ENCODE results near the gene PCSK4. TPM values are rescaled to one million over a fixed set of nuclear protein-coding genes. Genes with fewer than 3 reads are reported as not detected.

The PCSK4 gene
- total RNA-seq, 1 experiment from 2014 or later, result 18.6 TPM

GRCh38 chr19:1494115-1494815, 4.1 kb upstream of the PCSK4 start:
- no peaks in the 10 kb centered on the region for H3K9me3 ChIP-seq (ENCODE audit: insufficient read depth, low read depth)
- H2AFZ ChIP-seq, result no peak overlapping the region
- peaks cover 11% of the 10 kb centered on the region for H3K79me2 ChIP-seq (ENCODE audit: low read depth)
- no peaks in the 10 kb centered on the region for H3F3A ChIP-seq (ENCODE audit: insufficient read depth, low read depth)
- ChIA-PET CTCF (no interaction called here), POLR2A (ENCODE audit: unreplicated experiment) (no interaction called here)
- no peaks in the 10 kb centered on the region for H4K20me1 ChIP-seq (ENCODE audit: insufficient read depth)
- no peak overlapping the region for H3K4me2 ChIP-seq
- H3K4me1 ChIP-seq (replicated peaks; ENCODE audit: insufficient read depth), result peaks cover 13% of the 10 kb centered on the region
- TF ChIP-seq CTCF (conservative IDR thresholded peaks at IDR 0.05) (no peak), EZH2 (IDR thresholded peaks at IDR 0.05; ENCODE audit: low read depth) (no peak)
- no peaks in the 10 kb centered on the region for H3K27me3 ChIP-seq (ENCODE audit: insufficient read depth, low read depth)
- H3K4me3 ChIP-seq, result no peak overlapping the region
- intact Hi-C loops (cut with micrococcal nuclease; ENCODE audit: unreplicated experiment), result no loop called here
- no peak for DNase-seq
- no peak overlapping the region for H3K27ac ChIP-seq
- H3K36me3 ChIP-seq (ENCODE audit: low read depth), result no peaks in the 10 kb centered on the region
- H3K9me2 ChIP-seq (ENCODE audit: insufficient read depth), result no peaks in the 10 kb centered on the region
- BruUV-seq (replicated peaks), result no TSS peak

GRCh38 chr19:1492474-1493006, 2.4 kb upstream of the PCSK4 start:
- Histone ChIP-seq H3K27ac (0 out of 2 replicates have a peak overlapping the region, but pooled peaks have one; percentile 39), H3K4me1 (replicated peaks; ENCODE audit: insufficient read depth) (peaks cover 13% of the 10 kb centered on the region), H3K4me3 (peak overlapping the region; percentile 65; the same call in 1 of the 2 replicates), H3K27me3 (ENCODE audit: insufficient read depth, low read depth) (no peaks in the 10 kb centered on the region), H3K79me2 (ENCODE audit: low read depth) (peaks cover 11% of the 10 kb centered on the region), H3K9me3 (ENCODE audit: insufficient read depth, low read depth) (no peaks in the 10 kb centered on the region), H4K20me1 (ENCODE audit: insufficient read depth) (no peaks in the 10 kb centered on the region), H3K9me2 (ENCODE audit: insufficient read depth) (no peaks in the 10 kb centered on the region), H3K36me3 (ENCODE audit: low read depth) (no peaks in the 10 kb centered on the region), H3K4me2 (peak overlapping the region; percentile 78), H2AFZ (no peak overlapping the region), H3F3A (ENCODE audit: insufficient read depth, low read depth) (no peaks in the 10 kb centered on the region)
- CTCF ChIA-PET, result no interaction called here
- POLR2A ChIA-PET (ENCODE audit: unreplicated experiment), result interaction anchor here (0.6 kb wide), 1 partner anchor 224 kb away, joined by 4 read pairs; the partner anchor contains the start of gene CIRBP
- DNase-seq, result peak in 1 of 2 experiments; percentile 66
- TF ChIP-seq CTCF (conservative IDR thresholded peaks at IDR 0.05) (no peak), EZH2 (IDR thresholded peaks at IDR 0.05; ENCODE audit: low read depth) (no peak)
- no TSS peak for BruUV-seq (replicated peaks)
- intact Hi-C loops (cut with micrococcal nuclease; ENCODE audit: unreplicated experiment), result no loop called here

- no peak overlapping the region for H3K27ac ChIP-seq
- TF ChIP-seq CTCF (conservative IDR thresholded peaks at IDR 0.05) (no peak), EZH2 (IDR thresholded peaks at IDR 0.05; ENCODE audit: low read depth) (no peak)
- no peaks in the 10 kb centered on the region for H3K9me3 ChIP-seq (ENCODE audit: insufficient read depth, low read depth)
- peak overlapping the region; percentile 78 for H3K4me2 ChIP-seq
- H3K9me2 ChIP-seq (ENCODE audit: insufficient read depth), result no peaks in the 10 kb centered on the region
- no peak for DNase-seq
- H3K27me3 ChIP-seq (ENCODE audit: insufficient read depth, low read depth), result no peaks in the 10 kb centered on the region
- CTCF ChIA-PET, result interaction anchor here (0.6 kb wide), 1 partner anchor 160 kb away, joined by 5 read pairs; no protein-coding TSS in a partner anchor
- peaks cover 13% of the 10 kb centered on the region for H3K4me1 ChIP-seq (replicated peaks; ENCODE audit: insufficient read depth)
- POLR2A ChIA-PET (ENCODE audit: unreplicated experiment), result interaction anchor here (0.5 to 0.6 kb wide), 2 partner anchors 77 to 223 kb away, joined by 4 to 9 read pairs; partner anchors contain the start of gene CIRBP
- H3K36me3 ChIP-seq (ENCODE audit: low read depth), result no peaks in the 10 kb centered on the region
- no peaks in the 10 kb centered on the region for H3F3A ChIP-seq (ENCODE audit: insufficient read depth, low read depth)
- BruUV-seq (replicated peaks), result no TSS peak
- intact Hi-C loops (cut with micrococcal nuclease; ENCODE audit: unreplicated experiment), result loop anchor here (2.0 kb wide), 1 partner anchor 47 kb away; no protein-coding TSS in a partner anchor
- H4K20me1 ChIP-seq (ENCODE audit: insufficient read depth), result no peaks in the 10 kb centered on the region
- no peak overlapping the region for H2AFZ ChIP-seq
- peaks cover 11% of the 10 kb centered on the region for H3K79me2 ChIP-seq (ENCODE audit: low read depth)
- H3K4me3 ChIP-seq, result peak overlapping the region; percentile 65
These were observed 1.7 kb upstream of the PCSK4 start for GRCh38 chr19:1491849-1492170.
